PC-3 (cell line): Measurements from ENCODE around the gene MINDY3.

ENCODE experiments used
- CTCF ChIP-seq: fragments of 300-600 bp; sonication (generic); conservative IDR thresholded peaks from 2 replicates; pipeline ENCODE4 v1.5.1; 2017; ENCODE audit warnings: antibody characterized with exemption, low read depth, mild to moderate bottlenecking, low read length
- EZH2 ChIP-seq: fragments of 300-600 bp; sonication (generic); IDR thresholded peaks from one replicate; pipeline ENCODE4 v1.6.1; 2017; ENCODE audit warnings: antibody characterized with exemption, mild to moderate bottlenecking, low read length; ENCODE audit not compliant: unreplicated experiment
- EZH2phosphoT487 ChIP-seq: fragments of 300-600 bp; sonication (generic); IDR thresholded peaks from 2 replicates; pipeline ENCODE4 v1.6.1; 2018; ENCODE audit warnings: mild to moderate bottlenecking, antibody characterized with exemption, low read length, borderline replicate concordance

- TF ChIP-seq CTCF = no peak
- no peak for TF ChIP-seq EZH2
- no peak for TF ChIP-seq EZH2phosphoT487
Observed at GRCh38 chr10:15817409-15818046, 42.8 kb downstream of the MINDY3 start.
